Measurements from ENCODE around the gene CD164. TPM values are rescaled to one million over a fixed set of nuclear protein-coding genes. Genes with fewer than 3 reads are reported as not detected.

Gene CD164
- total RNA-seq, 2 experiments from 2014 or later: 238 to 275 TPM

DNA sequence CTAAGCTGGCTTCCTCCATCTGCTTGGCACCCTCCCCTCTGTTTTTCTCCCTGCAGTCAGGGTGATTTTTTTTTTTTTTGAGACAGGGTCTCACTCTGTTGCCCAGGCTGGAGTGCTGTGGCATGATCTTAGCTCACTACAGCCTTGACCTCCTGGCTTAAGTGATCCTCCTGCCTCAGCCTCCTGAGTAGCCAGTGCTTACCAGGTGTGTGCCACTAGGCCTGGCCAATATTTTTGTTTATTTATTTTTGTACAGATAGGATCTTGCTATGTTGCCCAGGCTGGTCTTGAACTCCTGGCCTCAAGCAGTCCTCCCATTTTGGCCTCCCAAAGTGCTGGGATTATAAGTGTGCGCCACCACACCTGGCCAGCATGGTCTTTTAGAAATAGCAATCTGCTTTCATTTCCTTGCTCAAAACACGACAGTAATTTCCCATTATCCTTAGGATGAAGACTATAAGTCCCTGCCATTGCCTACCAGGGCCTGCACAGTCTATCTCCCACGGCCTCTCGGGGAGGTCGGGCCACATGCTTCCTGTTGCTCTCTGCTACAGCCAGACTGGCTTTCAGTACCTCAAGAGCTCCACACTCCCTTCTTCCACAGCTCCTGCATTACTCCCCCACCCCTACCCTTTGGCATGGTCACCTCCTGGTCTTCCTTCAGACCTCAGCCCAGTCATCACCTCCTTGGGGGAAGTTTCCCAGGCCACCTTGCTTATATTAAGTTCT is 11.1 kb upstream of the CD164 start:
- no peak for DNase-seq
- H3K36me3 Mint-ChIP-seq: no peaks in the 10 kb centered on the region
- peaks cover 7% of the 10 kb centered on the region for H3K4me1 Mint-ChIP-seq
- no peaks in the 10 kb centered on the region for H3K27me3 Mint-ChIP-seq
- H3K27ac Mint-ChIP-seq: no peak overlapping the region
- H3K4me3 Mint-ChIP-seq: no peak overlapping the region
- no peaks in the 10 kb centered on the region for H3K9me3 Mint-ChIP-seq (ENCODE audit: low read depth)
- CTCF ChIA-PET: interaction anchor here (1.1 to 2.6 kb wide), 3 partner anchors 9 to 205 kb away, joined by 3 to 15 read pairs (median 10); no protein-coding TSS in a partner anchor
- ATAC-seq: no peak

DNA sequence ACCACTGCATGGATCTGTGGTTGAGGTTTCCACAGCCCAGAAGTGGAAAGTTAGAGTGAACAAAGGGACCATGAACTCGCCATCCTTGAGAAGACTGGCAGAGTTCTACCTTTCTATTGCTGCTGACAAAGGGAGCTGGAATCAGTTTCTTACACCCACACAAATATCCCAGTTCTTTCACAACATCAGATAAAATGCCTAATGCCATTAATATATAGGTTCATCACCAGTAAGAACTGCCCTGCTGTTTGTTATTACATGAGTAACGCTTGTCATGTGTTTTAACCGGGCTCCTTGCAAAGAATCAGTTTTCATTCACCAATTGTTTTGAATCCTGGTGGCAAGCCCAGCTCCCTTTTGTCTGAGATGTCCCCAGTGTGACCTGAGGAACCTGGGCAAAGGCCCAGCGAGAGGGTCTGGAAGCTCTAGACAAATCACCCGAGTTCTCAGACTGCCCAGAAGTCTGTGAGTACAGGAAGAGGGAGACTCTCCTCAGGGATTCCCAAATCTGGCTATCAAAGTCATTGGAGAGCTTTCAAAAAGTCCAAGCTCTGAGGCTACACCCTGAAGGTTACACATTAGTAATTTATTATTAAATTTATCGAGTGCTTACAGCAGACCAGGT is 7.5 kb upstream of the CD164 start:
- Mint-ChIP-seq H3K4me3 (no peak overlapping the region), H3K27me3 (no peaks in the 10 kb centered on the region), H3K9me3 (ENCODE audit: low read depth) (no peaks in the 10 kb centered on the region), H3K36me3 (no peaks in the 10 kb centered on the region), H3K27ac (no peak overlapping the region), H3K4me1 (peaks cover 5% of the 10 kb centered on the region)
- CTCF ChIA-PET: interaction anchor here (1.2 kb wide), 2 partner anchors 26 to 202 kb away, joined by 3 read pairs; no protein-coding TSS in a partner anchor
- DNase-seq (no peak), ATAC-seq (no peak)

- ATAC-seq (no peak), DNase-seq (no peak)
- Mint-ChIP-seq H3K9me3 (ENCODE audit: low read depth) (no peaks in the 10 kb centered on the region), H3K27ac (no peak overlapping the region), H3K4me1 (peaks cover 16% of the 10 kb centered on the region), H3K27me3 (no peaks in the 10 kb centered on the region), H3K4me3 (no peak overlapping the region), H3K36me3 (no peaks in the 10 kb centered on the region)
- CTCF ChIA-PET: no interaction called here
Measured at GRCh38 chr6:109388265-109388664, 6.0 kb upstream of the CD164 start.

DNA sequence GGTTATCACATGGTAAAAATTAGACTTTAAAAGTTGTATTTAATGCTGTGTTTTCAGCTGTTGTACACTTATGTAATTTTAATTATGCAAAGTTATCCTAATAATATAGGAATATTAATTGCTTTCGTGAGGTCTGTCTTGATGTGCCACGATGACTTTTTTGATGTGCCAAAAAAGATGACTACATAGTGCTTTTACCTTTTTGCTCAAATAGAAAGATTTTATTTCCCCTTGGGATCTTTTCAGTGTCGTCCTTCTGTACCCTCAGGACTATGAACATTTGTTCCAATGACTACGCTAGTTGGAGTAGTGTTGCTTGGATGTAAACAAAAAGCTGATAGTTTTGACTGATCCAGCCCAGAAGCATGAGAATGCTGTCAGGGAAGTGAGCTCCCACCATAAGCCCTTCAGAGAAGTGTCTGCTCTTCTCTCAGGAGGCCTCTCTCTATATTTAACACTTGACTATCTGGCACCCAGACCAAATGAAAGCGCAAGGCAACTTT is 1.2 kb upstream of the CD164 start:
- Mint-ChIP-seq H3K4me3 (peak overlapping the region; percentile 92), H3K9me3 (ENCODE audit: low read depth) (no peaks in the 10 kb centered on the region), H3K27me3 (no peaks in the 10 kb centered on the region), H3K4me1 (peaks cover 17% of the 10 kb centered on the region), H3K27ac (peak overlapping the region; percentile 100), H3K36me3 (peaks cover 25% of the 10 kb centered on the region)
- ATAC-seq (no peak), DNase-seq (no peak)
- CTCF ChIA-PET: interaction anchor here (0.6 to 6.0 kb wide), 41 partner anchors 8 to 656 kb away, joined by 3 to 84 read pairs (median 4); partner anchors contain the start of genes AK9, FIG4, MICAL1 and PPIL6

- Mint-ChIP-seq H3K36me3 (peaks cover 32% of the 10 kb centered on the region), H3K4me3 (peak overlapping the region; percentile 92), H3K27ac (peak overlapping the region; percentile 100), H3K9me3 (ENCODE audit: low read depth) (no peaks in the 10 kb centered on the region), H3K4me1 (peaks cover 24% of the 10 kb centered on the region), H3K27me3 (no peaks in the 10 kb centered on the region)
- CTCF ChIA-PET: interaction anchor here (0.6 to 6.0 kb wide), 42 partner anchors 9 to 657 kb away, joined by 3 to 84 read pairs (median 4); partner anchors contain the start of genes AK9, CEP57L1, FIG4 and MICAL1
- ATAC-seq (peak; percentile 70), DNase-seq (peak; percentile 95)
Measured at GRCh38 chr6:109382576-109383437, 540 bp upstream of the CD164 start.

- ATAC-seq: no peak
- Mint-ChIP-seq H3K27me3 (no peaks in the 10 kb centered on the region), H3K4me3 (peak overlapping the region; percentile 92), H3K27ac (peak overlapping the region; percentile 97), H3K9me3 (ENCODE audit: low read depth) (no peaks in the 10 kb centered on the region), H3K4me1 (peaks cover 39% of the 10 kb centered on the region), H3K36me3 (peaks cover 46% of the 10 kb centered on the region)
- DNase-seq: peak; percentile 55
- CTCF ChIA-PET: interaction anchor here (1.1 to 6.0 kb wide), 4 partner anchors 10 to 194 kb away, joined by 4 to 84 read pairs (median 16); partner anchors contain the start of genes PPIL6 and SMPD2
Measured at GRCh38 chr6:109381061-109381746, 1.1 kb downstream of the CD164 start.

GRCh38 chr6:109379711-109380110 is 2.6 kb downstream of the CD164 start:
- Mint-ChIP-seq H3K4me1 (peaks cover 46% of the 10 kb centered on the region), H3K4me3 (peak overlapping the region; percentile 92), H3K9me3 (ENCODE audit: low read depth) (no peaks in the 10 kb centered on the region), H3K27me3 (no peaks in the 10 kb centered on the region), H3K27ac (peak overlapping the region; percentile 97), H3K36me3 (peaks cover 57% of the 10 kb centered on the region)
- ATAC-seq: no peak
- CTCF ChIA-PET: interaction anchor here (1.3 to 1.4 kb wide), 2 partner anchors 9 to 102 kb away, joined by 3 to 4 read pairs; no protein-coding TSS in a partner anchor
- no peak for DNase-seq

GRCh38 chr6:109377717-109378116 is 4.5 kb downstream of the CD164 start:
- H3K36me3 Mint-ChIP-seq: peaks cover 74% of the 10 kb centered on the region

DNA sequence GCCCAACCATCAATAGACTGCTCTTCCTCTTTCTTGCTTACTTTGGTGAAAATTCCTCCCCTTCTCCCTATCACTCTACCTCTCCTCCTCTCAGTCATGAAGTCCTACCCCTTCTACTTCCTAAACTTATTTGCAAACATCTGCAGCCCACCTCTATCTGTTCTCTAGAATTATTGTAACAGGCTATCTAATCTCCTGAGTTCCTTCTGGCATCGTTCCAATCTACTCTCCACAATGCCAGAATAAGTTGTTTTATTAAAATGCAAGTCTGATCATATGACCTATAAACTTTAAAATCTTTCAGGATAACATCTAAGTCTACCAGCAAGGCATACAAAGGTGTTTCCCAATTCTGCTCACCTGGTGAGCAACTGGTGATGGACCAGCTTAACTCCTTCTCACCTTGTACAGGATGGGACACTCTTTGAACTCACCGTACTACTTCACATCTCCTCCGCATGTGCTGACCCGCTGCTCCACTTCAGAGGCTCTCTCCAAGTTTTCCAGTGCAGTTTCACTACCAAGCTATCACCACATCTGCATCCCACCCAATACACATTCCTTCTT is 7.9 kb downstream of the CD164 start:
- CTCF ChIA-PET: interaction anchor here (1.1 to 2.8 kb wide), 4 partner anchors 9 to 188 kb away, joined by 3 to 11 read pairs (median 5); no protein-coding TSS in a partner anchor
- H3K27ac Mint-ChIP-seq: peak overlapping the region; percentile 92
- no peaks in the 10 kb centered on the region for H3K9me3 Mint-ChIP-seq (ENCODE audit: low read depth)
- H3K4me1 Mint-ChIP-seq: peaks cover 79% of the 10 kb centered on the region
- H3K4me3 Mint-ChIP-seq: peak overlapping the region; percentile 64
- peaks cover 84% of the 10 kb centered on the region for H3K36me3 Mint-ChIP-seq
- no peaks in the 10 kb centered on the region for H3K27me3 Mint-ChIP-seq
- ATAC-seq: no peak
- DNase-seq: no peak

More at GRCh38 chr6:109377717-109378116, 4.5 kb downstream of the CD164 start:
- no peaks in the 10 kb centered on the region for H3K27me3 Mint-ChIP-seq
- CTCF ChIA-PET: interaction anchor here (0.7 to 1.8 kb wide), 3 partner anchors 12 to 190 kb away, joined by 3 to 7 read pairs (median 3); no protein-coding TSS in a partner anchor
- H3K27ac Mint-ChIP-seq: peak overlapping the region; percentile 3
- ATAC-seq (no peak), DNase-seq (no peak)
- H3K9me3 Mint-ChIP-seq (ENCODE audit: low read depth): no peaks in the 10 kb centered on the region
- peak overlapping the region; percentile 3 for H3K4me3 Mint-ChIP-seq
- H3K4me1 Mint-ChIP-seq: peaks cover 54% of the 10 kb centered on the region

DNA sequence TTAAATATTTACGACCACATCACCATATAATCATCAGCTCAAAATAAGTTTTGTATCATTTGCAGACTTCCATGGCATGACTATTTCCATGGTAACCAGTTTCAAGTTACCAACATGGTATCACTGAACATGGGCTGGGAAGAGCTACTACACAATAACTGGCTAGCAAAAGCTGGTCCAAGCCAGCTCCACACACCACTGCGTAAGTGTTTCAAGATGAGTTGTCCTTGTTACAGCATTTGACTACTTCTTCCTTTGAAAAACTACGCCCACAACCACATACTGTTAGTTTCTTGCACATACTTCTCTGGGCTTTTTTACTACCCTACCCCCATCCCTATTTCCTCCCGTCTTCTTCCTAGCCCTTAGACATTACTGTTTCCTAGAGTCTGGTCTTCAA is 8.5 kb downstream of the CD164 start:
- Mint-ChIP-seq H3K9me3 (ENCODE audit: low read depth) (no peaks in the 10 kb centered on the region), H3K36me3 (peaks cover 82% of the 10 kb centered on the region), H3K4me3 (peak overlapping the region; percentile 64), H3K4me1 (peaks cover 74% of the 10 kb centered on the region), H3K27me3 (no peaks in the 10 kb centered on the region), H3K27ac (peak overlapping the region; percentile 92)
- peak; percentile 95 for ATAC-seq
- CTCF ChIA-PET: interaction anchor here (1.1 to 2.8 kb wide), 4 partner anchors 10 to 188 kb away, joined by 3 to 11 read pairs (median 5); no protein-coding TSS in a partner anchor
- peak; percentile 86 for DNase-seq

DNA sequence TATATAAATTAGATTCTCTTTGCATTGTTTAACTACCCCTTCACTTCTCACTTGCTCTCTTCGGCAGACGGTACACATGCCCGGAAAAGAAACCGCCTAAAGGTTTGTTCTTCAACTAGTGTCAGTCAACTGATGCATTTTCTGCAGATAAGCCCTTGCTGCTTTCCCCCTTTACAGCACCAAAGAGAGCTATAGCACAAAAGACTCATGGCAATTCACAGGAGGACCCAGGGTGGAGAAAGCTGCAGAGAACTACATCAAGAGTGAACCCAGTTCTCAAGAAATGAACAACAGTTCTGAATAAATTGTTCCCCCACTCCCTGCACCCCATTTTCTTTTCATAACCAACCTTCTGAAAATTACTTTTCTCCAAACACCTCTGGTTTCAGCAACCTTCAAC is 8.9 kb downstream of the CD164 start:
- Mint-ChIP-seq H3K4me1 (peaks cover 73% of the 10 kb centered on the region), H3K27ac (peak overlapping the region; percentile 92), H3K27me3 (no peaks in the 10 kb centered on the region), H3K4me3 (peak overlapping the region; percentile 64), H3K9me3 (ENCODE audit: low read depth) (no peaks in the 10 kb centered on the region), H3K36me3 (peaks cover 84% of the 10 kb centered on the region)
- DNase-seq: peak; percentile 43
- CTCF ChIA-PET: interaction anchor here (1.1 to 2.8 kb wide), 6 partner anchors 10 to 187 kb away, joined by 3 to 11 read pairs (median 3); no protein-coding TSS in a partner anchor
- ATAC-seq: peak; percentile 28

DNA sequence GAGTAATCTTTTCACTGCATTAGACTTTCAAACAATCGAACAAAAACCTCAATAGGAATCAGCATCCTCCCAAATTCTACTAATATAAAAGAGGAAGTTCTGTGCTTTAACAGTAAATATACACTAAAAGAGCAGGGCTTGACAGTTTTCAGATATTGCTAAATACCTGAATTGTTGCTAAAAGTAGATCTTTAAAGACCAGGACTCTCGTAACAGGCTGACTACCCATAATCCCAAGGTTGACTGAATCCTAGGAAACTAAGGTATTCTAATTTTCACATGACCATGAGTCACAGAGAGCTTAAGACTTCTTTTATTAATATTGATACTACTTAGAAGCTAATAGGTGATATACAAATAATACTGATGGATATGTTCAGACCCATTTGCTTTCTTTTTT is 10.1 kb downstream of the CD164 start:
- CTCF ChIA-PET: interaction anchor here (1.2 to 1.4 kb wide), 2 partner anchors 78 to 165 kb away, joined by 3 read pairs; no protein-coding TSS in a partner anchor
- Mint-ChIP-seq H3K4me3 (peak overlapping the region; percentile 39), H3K36me3 (peaks cover 80% of the 10 kb centered on the region), H3K4me1 (peaks cover 65% of the 10 kb centered on the region), H3K9me3 (ENCODE audit: low read depth) (no peaks in the 10 kb centered on the region), H3K27me3 (no peaks in the 10 kb centered on the region), H3K27ac (peak overlapping the region; percentile 77)
- ATAC-seq: no peak
- DNase-seq: no peak

Measured in activated CD8-positive, alpha-beta memory T cell treated with anti-CD3 and anti-CD28 coated beads, Interleukin-2, amount 10 ng/mL, durations not matched to agents 7 days and 5 days (primary cell).